GM18517 (cell line): ENCODE data around the gene MBD3.

Experiments
- ATAC-seq: cut with Tn5 transposase; IDR thresholded peaks from one replicate; pipeline ENCODE4 v1.9.1; 2021; ENCODE audit warnings: mild to moderate bottlenecking, moderate library complexity; ENCODE audit not compliant: unreplicated experiment

The MBD3 gene

GRCh38 chr19:1601613-1602064 lies 9.0 kb upstream of the MBD3 start:
- no peak for ATAC-seq

- no peak for ATAC-seq
These were observed 6.8 kb upstream of the MBD3 start for GRCh38 chr19:1599460-1599846.

- no peak for ATAC-seq
These were observed 6.3 kb upstream of the MBD3 start for GRCh38 chr19:1598777-1599459.

- no peak for ATAC-seq
These were observed 772 bp upstream of the MBD3 start for GRCh38 chr19:1593501-1593772.

- ATAC-seq = peak; percentile 60
These were observed 476 bp downstream of the MBD3 start for GRCh38 chr19:1592024-1592754.

DNA sequence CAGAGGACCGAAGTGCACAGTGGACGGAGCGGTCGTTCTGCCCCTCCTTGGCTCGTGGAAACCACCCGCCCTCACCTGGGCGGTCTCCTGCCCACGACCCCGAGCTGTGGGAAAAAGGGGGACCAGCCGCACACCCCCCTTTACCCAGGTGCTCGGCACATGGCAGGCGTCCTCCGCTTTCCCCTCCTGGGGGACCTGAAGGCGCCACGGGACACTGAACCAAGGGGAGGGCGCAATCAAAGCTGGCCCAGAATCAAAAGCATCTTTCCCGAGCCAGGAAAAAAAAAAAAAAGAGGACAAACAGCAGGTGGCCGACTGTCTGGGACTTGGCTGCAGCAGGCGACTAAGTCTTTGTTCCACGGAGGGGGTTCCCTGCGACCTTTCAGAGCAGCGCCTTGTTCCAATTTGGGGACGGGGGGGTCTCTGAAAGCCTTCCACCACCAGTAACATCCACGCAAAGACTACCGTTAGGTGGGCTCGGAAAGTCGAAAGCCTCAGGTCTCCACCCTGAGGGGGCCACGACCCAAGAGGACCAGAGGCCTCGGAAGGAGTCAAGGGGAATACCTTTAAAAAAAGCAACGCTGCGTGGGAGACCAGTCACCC lies 1.1 kb downstream of the MBD3 start:
- ATAC-seq = no peak

- no peak for ATAC-seq
These were observed 1.8 kb downstream of the MBD3 start for GRCh38 chr19:1590641-1591397.

DNA sequence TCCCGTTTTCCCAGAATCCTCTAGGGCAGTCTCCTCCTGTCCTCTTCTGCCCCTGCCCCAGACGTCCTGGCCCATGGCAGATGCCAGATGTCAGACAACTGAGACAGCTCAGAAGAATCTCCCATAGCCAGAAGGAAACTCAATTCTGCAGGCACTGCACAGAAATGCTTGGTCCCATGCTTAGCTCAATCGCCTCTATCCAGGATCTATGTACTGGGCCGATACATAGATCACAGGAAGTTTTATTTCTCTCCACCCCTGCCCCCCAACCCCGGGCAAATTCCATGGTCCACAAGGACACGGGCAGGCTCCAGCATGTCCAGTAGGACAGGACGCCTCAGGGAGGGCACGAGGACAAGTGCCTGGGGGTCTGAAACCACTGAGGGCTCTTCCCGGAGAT lies 4.8 kb downstream of the MBD3 start:
- no peak for ATAC-seq

DNA sequence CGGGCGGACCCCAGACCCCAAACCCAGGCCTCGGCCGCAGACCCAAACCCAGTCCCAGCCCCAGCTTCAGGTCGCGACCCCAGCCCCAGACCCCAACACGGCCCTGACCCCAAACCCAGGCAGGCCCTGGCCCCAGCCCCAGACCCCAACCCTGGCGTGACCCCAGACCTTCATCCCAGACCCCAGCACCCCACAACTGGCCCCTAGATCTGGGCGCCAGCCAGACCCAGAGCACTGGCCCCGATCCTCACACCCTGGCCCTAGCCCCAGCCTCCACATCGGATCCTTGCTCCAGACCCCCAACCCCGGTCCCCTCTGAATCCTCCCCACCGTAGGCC lies 7.5 kb downstream of the MBD3 start:
- no peak for ATAC-seq

DNA sequence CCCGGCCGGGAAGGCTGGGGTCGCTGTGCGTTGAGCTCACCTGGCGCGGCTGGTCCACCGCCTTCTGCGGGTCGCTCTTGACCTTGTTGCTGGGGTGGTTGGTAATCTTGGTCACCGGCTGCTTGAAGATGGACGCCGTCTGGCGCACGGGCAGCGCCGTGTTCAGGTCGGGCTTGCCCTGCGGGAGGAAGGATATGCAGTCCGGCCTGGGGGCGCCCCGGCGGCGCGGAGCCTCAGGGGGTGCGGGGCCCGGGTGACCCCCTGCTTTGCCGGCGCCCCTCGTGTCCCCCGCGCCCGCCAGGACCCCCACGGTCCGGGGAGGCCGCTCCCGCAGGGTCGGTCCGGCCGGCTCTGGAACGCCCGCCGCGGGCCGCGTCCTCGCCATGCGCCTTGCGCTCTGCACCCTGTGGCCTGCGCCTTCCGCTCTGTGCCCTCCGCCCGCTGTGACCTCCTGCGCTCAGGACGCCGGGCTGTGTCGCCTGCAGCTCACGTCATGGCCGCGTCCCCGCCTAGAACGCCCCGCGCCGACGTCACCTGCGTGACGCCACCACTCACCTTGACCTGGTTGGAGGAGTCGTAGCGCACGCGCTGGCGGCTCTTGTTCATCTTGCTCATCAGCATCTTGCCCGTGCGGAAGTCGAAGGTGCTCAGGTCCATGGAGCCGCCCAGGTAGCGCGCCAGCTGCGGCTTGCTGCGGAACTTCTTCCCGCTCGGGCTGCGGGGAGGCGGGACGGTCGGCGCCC lies 8.0 kb downstream of the MBD3 start:
- no peak for ATAC-seq

DNA sequence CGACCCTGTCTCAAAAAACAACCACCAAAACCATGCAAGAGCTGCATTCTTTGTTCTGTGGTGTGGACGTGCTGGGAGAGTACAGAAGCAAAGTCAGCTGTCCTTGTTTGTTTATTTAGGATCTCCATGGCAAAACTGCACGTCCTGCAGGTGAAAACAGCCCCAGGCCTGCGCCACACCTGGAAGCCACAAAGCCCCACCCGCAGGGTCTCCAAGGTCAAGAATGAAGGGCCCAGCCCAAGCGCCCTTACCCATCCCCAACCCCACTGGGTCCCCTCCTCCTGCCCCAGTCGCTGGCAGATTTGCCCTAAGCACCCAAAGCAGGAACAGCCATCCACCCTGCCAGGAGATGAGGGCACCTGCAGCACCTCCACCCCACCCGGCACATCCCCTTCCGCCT lies 10.5 kb downstream of the MBD3 start:
- ATAC-seq = no peak

- no peak for ATAC-seq
These were observed 11.7 kb downstream of the MBD3 start for GRCh38 chr19:1580957-1581356.

DNA sequence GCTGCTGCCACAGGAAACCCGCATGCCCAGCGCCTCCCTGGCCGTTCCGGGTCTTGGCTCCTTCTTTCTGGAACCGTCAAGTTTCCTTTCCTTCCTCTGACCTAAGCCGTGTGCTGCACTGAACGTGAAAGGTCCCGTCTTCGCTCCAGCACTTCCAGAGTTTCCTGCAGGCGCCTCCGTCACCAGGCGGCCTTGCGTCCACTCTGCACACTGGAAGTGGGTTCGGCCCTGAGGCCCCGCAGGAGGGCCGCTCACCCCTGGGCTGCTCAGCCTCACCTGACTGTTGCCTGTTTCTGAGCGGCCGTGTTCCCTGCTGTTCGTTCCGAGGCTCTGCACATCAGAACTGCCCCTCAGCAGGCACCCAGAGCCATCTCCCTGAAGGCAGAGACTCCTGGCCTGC lies 12.3 kb downstream of the MBD3 start:
- no peak for ATAC-seq

DNA sequence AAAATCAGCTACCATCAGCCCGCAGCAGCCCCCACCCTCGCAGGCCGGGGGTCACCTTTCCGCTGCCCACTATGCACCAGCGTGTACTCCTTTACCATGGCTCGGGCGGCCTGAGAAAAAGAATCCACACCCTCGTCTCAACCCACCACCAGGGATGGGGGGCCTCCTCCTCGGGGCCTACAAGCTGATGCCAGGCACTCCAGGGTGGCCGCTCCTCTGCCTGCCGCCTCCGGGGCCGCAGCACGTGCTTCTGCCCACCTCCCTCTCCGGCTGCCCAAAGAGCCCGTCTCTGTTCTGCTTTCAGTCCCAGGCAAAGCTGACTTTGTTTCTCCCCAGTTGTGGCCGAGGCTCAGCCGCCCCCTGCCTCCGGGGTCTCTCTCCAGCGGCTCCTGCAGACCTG lies 13.4 kb downstream of the MBD3 start:
- no peak for ATAC-seq

DNA sequence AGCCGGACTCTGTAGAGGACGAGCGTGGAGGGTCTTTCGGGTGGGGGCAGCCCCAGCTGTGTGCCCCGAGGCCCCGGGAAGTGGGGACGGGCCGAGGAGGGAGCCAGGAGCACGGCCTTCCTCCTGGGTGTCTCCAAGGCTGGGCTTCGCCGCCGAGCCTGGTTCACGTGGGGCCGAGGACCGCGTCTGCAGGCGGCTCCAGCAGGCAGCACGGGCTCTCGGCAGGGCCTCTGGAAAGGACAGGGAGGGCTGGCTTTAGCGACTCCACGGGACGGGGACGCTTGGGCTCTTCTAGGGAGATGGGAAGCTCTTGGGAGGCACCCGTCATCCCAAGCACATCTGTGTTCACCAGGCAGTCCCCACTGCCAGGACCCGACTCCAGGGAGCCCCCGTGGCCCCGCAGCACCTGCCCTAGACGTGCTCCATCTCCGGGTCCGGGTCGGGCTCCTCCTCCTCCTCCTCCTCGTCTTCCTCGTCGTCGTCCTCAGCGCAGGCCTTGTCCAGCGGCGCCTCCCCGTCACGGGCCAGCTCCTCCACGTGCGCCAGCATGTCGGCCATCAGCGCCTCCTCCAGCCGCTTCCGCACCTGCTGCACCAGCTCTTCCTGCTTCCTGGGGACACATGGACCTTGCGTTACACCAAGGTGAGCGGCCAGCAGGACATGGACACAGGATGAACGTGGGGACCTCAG lies 14.6 kb downstream of the MBD3 start:
- no peak for ATAC-seq

DNA sequence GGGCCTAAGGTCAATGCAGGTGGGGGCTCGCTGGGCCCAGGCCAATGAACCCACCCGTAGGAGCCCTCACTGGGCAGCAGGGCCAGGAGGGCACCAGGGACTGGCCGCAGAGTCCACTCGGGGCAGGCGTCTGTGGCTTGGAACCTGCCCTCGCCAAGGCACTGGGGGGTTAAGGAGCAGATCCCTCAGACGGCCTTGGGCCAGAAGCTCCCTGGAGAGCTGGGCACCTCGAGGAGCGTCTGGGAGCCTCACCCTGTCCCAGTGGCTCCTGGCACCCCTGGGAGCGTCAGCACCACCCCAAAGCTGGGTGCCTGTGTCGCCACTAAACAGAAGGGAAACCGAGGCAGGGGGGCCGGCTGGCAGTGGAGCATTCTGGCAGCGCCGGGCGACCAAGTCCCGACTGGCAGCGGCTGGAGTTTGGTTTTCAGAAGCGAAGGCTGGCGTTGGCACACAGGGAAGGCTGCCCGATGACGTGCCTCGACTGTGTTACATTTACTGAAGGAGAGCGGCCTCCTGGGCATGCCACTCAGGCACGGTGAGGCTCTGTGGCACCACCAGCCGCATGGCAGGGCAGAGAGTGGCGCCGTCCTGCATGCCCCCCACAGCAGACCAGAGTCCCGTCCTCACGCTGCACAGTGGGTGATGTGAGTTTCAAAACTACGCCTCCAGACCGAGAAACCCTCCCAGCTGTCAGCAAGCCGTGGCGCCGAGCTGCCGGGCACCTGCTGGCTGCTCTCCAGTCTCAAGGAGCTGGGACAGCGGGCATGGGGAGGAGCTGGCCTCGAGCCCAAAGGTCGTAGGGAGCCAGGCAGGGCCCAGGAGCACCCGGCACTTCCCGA lies 15.4 kb downstream of the MBD3 start:
- no peak for ATAC-seq

DNA sequence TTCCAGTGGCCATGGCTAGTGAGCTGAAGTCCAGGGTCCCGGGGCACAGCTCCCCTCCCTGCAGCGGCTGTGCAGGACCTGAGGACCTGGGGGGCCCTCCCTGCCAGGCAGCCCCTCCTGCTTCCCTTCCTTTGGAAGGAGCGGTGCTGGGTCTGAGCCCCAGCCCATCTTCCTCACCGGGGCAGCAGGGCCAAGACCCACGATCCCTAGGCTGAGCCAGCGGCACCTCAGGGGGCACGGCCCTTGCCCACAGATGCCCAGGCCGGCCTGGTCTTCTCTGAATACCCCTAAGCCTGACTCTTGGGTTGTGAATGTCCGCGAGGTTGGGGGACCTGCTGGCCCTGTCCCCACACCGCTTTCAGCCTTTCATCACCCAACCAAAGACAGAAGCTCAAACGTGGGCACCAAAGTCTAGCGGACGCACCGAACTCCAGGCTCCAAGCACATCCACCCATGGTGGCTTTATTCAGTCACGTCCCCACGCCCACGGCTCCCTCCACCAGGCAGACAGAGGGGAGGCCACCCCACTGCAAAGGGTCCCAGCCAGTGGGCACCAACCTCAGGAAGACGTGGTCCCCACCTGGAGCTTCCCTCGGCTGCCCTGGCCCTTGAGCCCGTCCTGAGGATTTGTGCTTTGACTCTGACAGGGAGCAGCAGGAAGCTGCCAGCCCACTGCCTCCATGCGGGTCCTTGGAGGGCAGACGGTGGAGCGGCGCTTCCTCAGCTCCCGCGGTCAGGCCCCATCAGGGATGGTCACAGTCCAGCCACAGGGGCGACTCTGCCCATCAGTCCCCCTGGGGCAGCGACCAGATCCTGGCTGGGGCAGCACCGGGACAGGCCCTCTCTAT lies 16.2 kb downstream of the MBD3 start:
- ATAC-seq = no peak

GRCh38 chr19:1575323-1576241 lies 17.1 kb downstream of the MBD3 start:
- ATAC-seq = no peak
